ENCODE measurements around the gene TFE3.

The TFE3 gene

GRCh38 chrX:49070988-49071387 is 27.8 kb upstream of the TFE3 start:
- ATAC-seq, result no peak
- TF ChIP-seq ZNF565 (CRISPR knock-in tag; conservative IDR thresholded peaks at IDR 0.05; ENCODE audit: low read depth), result no peak

- no peak for ATAC-seq
- TF ChIP-seq ZFP3 (CRISPR knock-in tag; IDR thresholded peaks at IDR 0.05) (no peak), TSHZ2 (CRISPR knock-in tag; IDR thresholded peaks at IDR 0.05) (no peak), ZNF565 (CRISPR knock-in tag; conservative IDR thresholded peaks at IDR 0.05; ENCODE audit: low read depth) (no peak), OSR1 (CRISPR knock-in tag; IDR thresholded peaks at IDR 0.05) (no peak), CSDC2 (CRISPR knock-in tag; IDR thresholded peaks at IDR 0.05) (no peak), ZNF8 (CRISPR knock-in tag; IDR thresholded peaks at IDR 0.05) (no peak), ESRRG (CRISPR knock-in tag; IDR thresholded peaks at IDR 0.05) (no peak), ZC3H10 (CRISPR knock-in tag; IDR thresholded peaks at IDR 0.05) (no peak), BACH2 (CRISPR knock-in tag; IDR thresholded peaks at IDR 0.05; ENCODE audit: borderline replicate concordance) (no peak)
Measured at GRCh38 chrX:49069038-49069437, 25.9 kb upstream of the TFE3 start.

- no peak for TF ChIP-seq POU6F1 (CRISPR knock-in tag; IDR thresholded peaks at IDR 0.05; ENCODE audit: borderline replicate concordance, low read depth)
- no peak for TF ChIP-seq ESRRG (CRISPR knock-in tag; IDR thresholded peaks at IDR 0.05)
- TF ChIP-seq BACH2 (CRISPR knock-in tag; IDR thresholded peaks at IDR 0.05; ENCODE audit: borderline replicate concordance), result no peak
- no peak for TF ChIP-seq ZNF70 (CRISPR knock-in tag; IDR thresholded peaks at IDR 0.05)
- TF ChIP-seq ZFP3 (CRISPR knock-in tag; IDR thresholded peaks at IDR 0.05), result no peak
- TF ChIP-seq CSDC2 (CRISPR knock-in tag; IDR thresholded peaks at IDR 0.05), result no peak
- no peak for TF ChIP-seq OSR1 (CRISPR knock-in tag; IDR thresholded peaks at IDR 0.05)
- no peak for TF ChIP-seq ZC3H10 (CRISPR knock-in tag; IDR thresholded peaks at IDR 0.05)
- TF ChIP-seq PATZ1 (CRISPR knock-in tag; IDR thresholded peaks at IDR 0.05; ENCODE audit: borderline replicate concordance), result no peak
- no peak for TF ChIP-seq TCF4 (CRISPR knock-in tag; IDR thresholded peaks at IDR 0.05; ENCODE audit: borderline replicate concordance)
- no peak for TF ChIP-seq PPARA (CRISPR knock-in tag; IDR thresholded peaks at IDR 0.05; ENCODE audit: borderline replicate concordance)
- TF ChIP-seq TOX (CRISPR knock-in tag; IDR thresholded peaks at IDR 0.05; ENCODE audit: borderline replicate concordance), result no peak
- TF ChIP-seq CSRNP3 (CRISPR knock-in tag; IDR thresholded peaks at IDR 0.05), result no peak
- no peak for TF ChIP-seq TSHZ2 (CRISPR knock-in tag; IDR thresholded peaks at IDR 0.05)
- no peak for TF ChIP-seq GLIS3 (CRISPR knock-in tag; IDR thresholded peaks at IDR 0.05)
- TF ChIP-seq ZNF565 (CRISPR knock-in tag; conservative IDR thresholded peaks at IDR 0.05; ENCODE audit: low read depth), result no peak
- no peak for TF ChIP-seq RARB (CRISPR knock-in tag; IDR thresholded peaks at IDR 0.05)
- TF ChIP-seq ARNTL (CRISPR knock-in tag; IDR thresholded peaks at IDR 0.05; ENCODE audit: borderline replicate concordance, low read depth), result no peak
- no peak for TF ChIP-seq ISL1 (CRISPR knock-in tag; IDR thresholded peaks at IDR 0.05)
- no peak; the same call in 2 of the 3 replicates for ATAC-seq
Measured at GRCh38 chrX:49067285-49068120, 24.3 kb upstream of the TFE3 start.

All from SK-N-SH treated with all-trans-retinoic acid at 6 μM for 48 hours (cell line).